Astrocyte of the spinal cord (primary cell): ENCODE data around the gene RPTOR.

Source experiments
- DNase-seq: peaks from one replicate; pipeline ENCODE4 v3.0.0; 2011; ENCODE audit warnings: low read depth, low spot score
- H3K4me3 ChIP-seq: 2 replicates; pipeline ENCODE4 v1.5.1; 2011; ENCODE audit warnings: low read depth, mild to moderate bottlenecking, low read length, moderate library complexity
- in situ Hi-C: cut with HindIII; loops from 2 replicates; pipeline ENCODE4 v1.10.0; 2017; ENCODE audit warnings: low sequenced_read_pairs
- TF ChIP-seq, protein P1 (sequence below): IDR thresholded peaks from 2 replicates; pipeline ENCODE4 v1.5.1; 2012; ENCODE audit warnings: low read depth, mild to moderate bottlenecking, low read length, inconsistent platforms

Gene RPTOR

DNA sequence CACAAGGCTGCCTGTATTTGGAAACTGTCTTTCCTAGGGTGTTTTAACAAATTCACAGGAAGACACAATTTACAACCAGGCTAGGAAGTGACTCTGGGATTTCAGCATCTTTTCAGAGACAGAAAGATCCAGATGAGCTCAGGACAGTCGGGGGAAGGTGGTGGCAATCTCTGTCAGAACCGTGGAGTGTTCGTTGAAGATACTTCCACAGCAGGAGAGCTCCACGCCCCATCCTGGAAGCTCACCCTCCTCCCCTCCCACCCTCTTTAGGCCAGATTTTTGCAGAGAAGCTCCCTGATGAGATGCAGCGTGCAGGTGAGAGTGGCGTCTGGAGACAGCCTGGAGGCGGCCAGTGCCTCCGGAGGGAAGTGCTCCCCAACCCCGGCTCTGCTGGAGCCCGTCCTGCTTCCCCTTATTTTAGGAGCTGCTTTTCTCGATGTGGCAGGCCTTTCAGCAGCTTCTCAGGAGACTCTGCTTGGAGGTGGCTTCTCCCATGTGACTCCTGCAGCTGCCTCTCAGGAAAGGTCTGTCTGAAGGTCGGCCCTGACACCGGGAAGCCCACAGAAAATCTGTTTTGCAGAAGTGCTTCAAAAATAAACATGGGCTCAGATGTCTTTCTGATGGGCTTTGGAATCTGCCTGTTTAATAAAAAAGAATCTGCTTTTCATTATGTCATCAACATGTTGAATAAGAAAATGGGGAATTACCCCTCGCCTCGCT is 260.6 kb downstream of the RPTOR start:
- TF ChIP-seq, protein P1, sequence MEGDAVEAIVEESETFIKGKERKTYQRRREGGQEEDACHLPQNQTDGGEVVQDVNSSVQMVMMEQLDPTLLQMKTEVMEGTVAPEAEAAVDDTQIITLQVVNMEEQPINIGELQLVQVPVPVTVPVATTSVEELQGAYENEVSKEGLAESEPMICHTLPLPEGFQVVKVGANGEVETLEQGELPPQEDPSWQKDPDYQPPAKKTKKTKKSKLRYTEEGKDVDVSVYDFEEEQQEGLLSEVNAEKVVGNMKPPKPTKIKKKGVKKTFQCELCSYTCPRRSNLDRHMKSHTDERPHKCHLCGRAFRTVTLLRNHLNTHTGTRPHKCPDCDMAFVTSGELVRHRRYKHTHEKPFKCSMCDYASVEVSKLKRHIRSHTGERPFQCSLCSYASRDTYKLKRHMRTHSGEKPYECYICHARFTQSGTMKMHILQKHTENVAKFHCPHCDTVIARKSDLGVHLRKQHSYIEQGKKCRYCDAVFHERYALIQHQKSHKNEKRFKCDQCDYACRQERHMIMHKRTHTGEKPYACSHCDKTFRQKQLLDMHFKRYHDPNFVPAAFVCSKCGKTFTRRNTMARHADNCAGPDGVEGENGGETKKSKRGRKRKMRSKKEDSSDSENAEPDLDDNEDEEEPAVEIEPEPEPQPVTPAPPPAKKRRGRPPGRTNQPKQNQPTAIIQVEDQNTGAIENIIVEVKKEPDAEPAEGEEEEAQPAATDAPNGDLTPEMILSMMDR: no peak
- no peak overlapping the region for H3K4me3 ChIP-seq
- in situ Hi-C loops: no loop called here
- no peak for DNase-seq

- no peak for DNase-seq
- TF ChIP-seq, protein P1: no peak
- no peak overlapping the region for H3K4me3 ChIP-seq
- in situ Hi-C loops: no loop called here
These were observed 262.4 kb downstream of the RPTOR start for GRCh38 chr17:80807014-80807413.

DNA sequence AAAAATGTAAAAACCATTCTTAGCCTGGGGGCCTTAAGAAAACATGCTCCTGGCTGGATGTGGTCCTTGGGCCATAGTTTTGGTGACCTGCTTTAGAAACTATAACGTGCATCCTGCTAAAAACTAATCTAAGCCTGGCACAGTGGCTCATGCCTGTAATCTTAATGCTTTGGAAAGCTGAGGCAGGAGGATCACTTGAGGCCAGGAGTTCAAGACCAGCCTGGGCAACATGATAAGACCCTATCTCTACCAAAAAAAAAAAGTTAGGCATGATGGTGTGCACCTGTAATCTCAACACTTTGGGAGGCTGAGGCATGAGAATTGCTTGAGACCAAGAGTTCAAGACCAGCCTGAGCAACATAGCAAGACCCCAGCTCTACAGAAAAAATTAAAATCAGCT is 263.2 kb downstream of the RPTOR start:
- H3K4me3 ChIP-seq: no peak overlapping the region
- in situ Hi-C loops: no loop called here
- TF ChIP-seq, protein P1: no peak
- DNase-seq: no peak

- DNase-seq: no peak
- no peak overlapping the region for H3K4me3 ChIP-seq
- TF ChIP-seq, protein P1: no peak
- in situ Hi-C loops: no loop called here
These were observed 266.8 kb downstream of the RPTOR start for GRCh38 chr17:80811181-80812105.

DNA sequence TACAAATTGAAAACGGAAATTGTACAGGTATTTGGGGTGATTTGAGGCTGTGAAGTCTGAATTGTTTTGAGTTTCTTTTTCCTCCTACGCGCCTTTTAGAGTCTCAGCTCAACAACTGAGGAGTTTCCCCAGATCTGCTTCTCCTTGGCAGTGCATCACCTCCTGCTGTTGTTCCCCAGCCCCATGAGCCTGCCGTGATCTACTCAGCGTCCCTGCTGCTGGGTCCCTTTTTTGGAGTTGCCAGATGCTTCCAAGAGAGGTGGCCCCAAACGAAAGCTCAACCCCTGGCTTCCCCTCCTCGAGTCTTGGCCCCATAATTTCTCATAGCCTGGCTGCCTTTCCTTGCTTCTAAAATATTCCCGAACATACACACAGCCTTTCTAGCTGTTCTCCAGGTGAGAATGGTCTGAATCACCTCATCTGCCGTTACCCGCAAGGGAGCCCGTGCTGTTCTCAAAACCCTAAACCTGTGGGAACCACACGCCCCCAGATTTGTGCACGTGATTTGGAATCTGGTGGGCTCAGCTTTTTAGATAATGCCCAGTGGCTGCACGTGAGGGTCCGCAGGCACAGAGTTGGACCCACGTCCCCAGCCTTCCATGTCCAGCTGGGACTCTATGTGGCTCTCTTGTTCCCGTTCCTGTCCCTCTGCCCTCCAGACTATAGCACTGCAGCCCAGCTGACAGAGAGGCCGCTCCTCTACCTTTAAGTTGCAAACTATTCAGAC is 267.9 kb downstream of the RPTOR start:
- DNase-seq: no peak
- TF ChIP-seq, protein P1: no peak
- in situ Hi-C loops: no loop called here
- H3K4me3 ChIP-seq: no peak overlapping the region

DNA sequence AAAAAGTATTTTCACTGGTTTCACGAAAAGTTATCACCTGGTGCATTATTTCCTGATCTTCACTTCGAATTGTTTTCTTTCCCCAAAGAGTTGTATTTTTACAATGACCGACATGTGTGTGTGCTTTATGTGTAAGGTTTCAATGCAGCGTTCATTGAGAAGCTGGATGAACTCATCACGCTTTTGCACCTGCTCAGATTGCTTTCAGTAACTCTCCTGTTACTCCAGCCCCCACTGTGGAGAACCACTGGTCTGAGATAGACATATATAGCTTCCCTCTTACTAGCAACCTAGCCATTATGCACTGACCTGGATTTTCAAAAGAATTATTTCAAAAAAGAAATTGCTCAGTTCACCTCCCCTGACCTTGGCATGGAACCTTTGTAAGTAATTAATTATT is 268.7 kb downstream of the RPTOR start:
- TF ChIP-seq, protein P1: no peak
- DNase-seq: no peak
- in situ Hi-C loops: no loop called here
- H3K4me3 ChIP-seq: no peak overlapping the region
